SK-N-SH (cell line): ENCODE results near the gene CRLF1. TPM values are rescaled to one million over a fixed set of nuclear protein-coding genes. Genes with fewer than 3 reads are reported as not detected.

Experiments
- CTCF ChIA-PET: fragments of 300-600, 350-600 bp; formaldehyde crosslinking; extraction: SDS; loops from one replicate; lab custom pipeline; 2021; lab: Yijun Ruan, JAX
- POLR2A ChIA-PET: fragments of 350-600 bp; sonication (Branson Sonifier 250); formaldehyde crosslinking; extraction: SDS; loops from one replicate; lab custom pipeline; 2020; ENCODE audit warnings: antibody characterized with exemption, inconsistent platforms; lab: Yijun Ruan, JAX
- DNase-seq: peaks from one replicate; pipeline ENCODE4 v3.0.0; 2012
- H2AFZ ChIP-seq: fragments of 200-600 bp; sonication (generic); 2 replicates; pipeline ENCODE4 v1.8.1; 2016; ENCODE audit warnings: antibody characterized with exemption, mild to moderate bottlenecking, low read depth
- H3F3A ChIP-seq: fragments of 200-600 bp; sonication (generic); replicated peaks from 2 replicates; pipeline ENCODE3; 2016; ENCODE audit warnings: antibody characterized with exemption, mild to moderate bottlenecking; ENCODE audit not compliant: insufficient read depth
- H3K27ac ChIP-seq, 2 experiments: fragments of 200-500 bp in 1 of 2; fragments of 200-600 bp in 1 of 2; sonication (Bioruptor generic) in 1 of 2; sonication (generic), shearing (Covaris generic) in 1 of 2; 2 replicates each; pipeline versions ENCODE4 v1.5.1 to v1.6.1; 2014 to 2016; ENCODE audit warnings: low read depth in 2 of 2, inconsistent platforms in 1 of 2, low read length in 1 of 2, mild to moderate bottlenecking in 1 of 2, mixed read lengths in 1 of 2
- H3K27me3 ChIP-seq: fragments of 200-600 bp; sonication (generic), shearing (Covaris generic); 2 replicates; pipeline ENCODE4 v1.6.1; 2016; ENCODE audit warnings: mixed run types; ENCODE audit not compliant: insufficient read depth
- H3K36me3 ChIP-seq, 2 experiments: fragments of 200-500 bp in 1 of 2; fragments of 200-600 bp in 1 of 2; sonication (Bioruptor generic) in 1 of 2; sonication (generic) in 1 of 2; replicated peaks in 1 of 2; 2 replicates each; pipeline versions ENCODE3 to v1.5.1; 2014 to 2016; ENCODE audit warnings: low read length in 1 of 2, mild to moderate bottlenecking in 1 of 2; ENCODE audit not compliant: insufficient read depth in 2 of 2, control insufficient read depth in 1 of 2
- H3K4me1 ChIP-seq, 2 experiments: fragments of 200-500 bp in 1 of 2; fragments of 200-600 bp in 1 of 2; sonication (Bioruptor generic) in 1 of 2; sonication (generic), shearing (Covaris generic) in 1 of 2; 2 replicates each; pipeline versions ENCODE4 v1.5.1 to v1.6.1; 2014 to 2016; ENCODE audit warnings: low read depth in 1 of 2, low read length in 1 of 2, mixed run types in 1 of 2; ENCODE audit not compliant: insufficient read depth in 2 of 2, control insufficient read depth in 1 of 2
- H3K4me2 ChIP-seq: fragments of 200-600 bp; sonication (generic), shearing (Covaris generic); 2 replicates; pipeline ENCODE4 v1.6.1; 2017; ENCODE audit warnings: mixed run types
- H3K4me3 ChIP-seq, 2 experiments: fragments of 200-500 bp in 1 of 2; fragments of 200-600 bp in 1 of 2; sonication (Bioruptor generic) in 1 of 2; sonication (generic), shearing (Covaris generic) in 1 of 2; 2 replicates each; pipeline versions ENCODE4 v1.5.1 to v1.8.1; 2014 to 2016; ENCODE audit warnings: low read depth in 2 of 2, inconsistent platforms in 1 of 2, low read length in 1 of 2, mild to moderate bottlenecking in 1 of 2, mixed read lengths in 1 of 2, moderate library complexity in 1 of 2
- H3K79me2 ChIP-seq: fragments of 200-600 bp; sonication (generic); 2 replicates; pipeline ENCODE4 v1.8.1; 2017; ENCODE audit warnings: mild to moderate bottlenecking; ENCODE audit not compliant: insufficient read depth
- H3K9ac ChIP-seq: fragments of 200-600 bp; sonication (generic); 2 replicates; pipeline ENCODE4 v1.6.1; 2017; ENCODE audit warnings: mixed run types
- H3K9me2 ChIP-seq: fragments of 200-600 bp; sonication (generic); 2 replicates; pipeline ENCODE4 v1.6.1; 2017; ENCODE audit warnings: mixed run types
- H3K9me3 ChIP-seq: fragments of 200-600 bp; sonication (generic); 2 replicates; pipeline ENCODE4 v1.6.1; 2017; ENCODE audit warnings: mixed run types, mild to moderate bottlenecking, moderate library complexity
- H4K20me1 ChIP-seq: fragments of 200-600 bp; sonication (generic); 2 replicates; pipeline ENCODE4 v1.6.1; 2017; ENCODE audit warnings: mild to moderate bottlenecking, mixed run types; ENCODE audit not compliant: insufficient read depth
- FOXJ3 ChIP-seq: sonication (generic); formaldehyde crosslinking; IDR thresholded peaks from 2 replicates; pipeline ENCODE4 v1.5.1; 2020; ENCODE audit warnings: mild to moderate bottlenecking, missing genetic modification reagents
- MAX ChIP-seq: IDR thresholded peaks from 2 replicates; pipeline ENCODE4 v1.4.0; 2012; ENCODE audit warnings: low read depth
- MXI1 ChIP-seq: IDR thresholded peaks from 2 replicates; pipeline ENCODE4 v1.6.1; 2012; ENCODE audit warnings: mild to moderate bottlenecking, low read depth, low read length, improper control_type of control experiment
- RAD21 ChIP-seq: IDR thresholded peaks from 2 replicates; pipeline ENCODE4 v1.6.1; 2012; ENCODE audit warnings: mild to moderate bottlenecking, low read length
- RCOR1 ChIP-seq: fragments of 150-350 bp; IDR thresholded peaks from 2 replicates; pipeline ENCODE4 v1.6.1; 2017; ENCODE audit warnings: antibody characterized with exemption, low read length
- SIN3A ChIP-seq: IDR thresholded peaks from 2 replicates; pipeline ENCODE4 v1.6.1; 2012; ENCODE audit warnings: low read depth, mild to moderate bottlenecking, low read length, moderate library complexity, borderline replicate concordance
- SMC3 ChIP-seq: IDR thresholded peaks from 2 replicates; pipeline ENCODE4 v1.6.1; 2012; ENCODE audit warnings: low read depth, low read length, improper control_type of control experiment
- TCF12 ChIP-seq: IDR thresholded peaks from 2 replicates; pipeline ENCODE4 v1.4.0; 2012
- WGBS: methylation state at CpG from one replicate; pipeline ENCODE4 v1.1.6; 2017; ENCODE audit warnings: low lambda C conversion rate; 5-methylcytosine and 5-hydroxymethylcytosine counted together
- polyA plus RNA-seq, 3 experiments: library from polyadenylated mRNA; depleted of rRNA; stranded (reverse); fragments of >200 nt; gene quantifications; 2 replicates each; pipeline ENCODE4 v1.2.3, GENCODE V29; 2012
- TF ChIP-seq, protein P1 (sequence below): IDR thresholded peaks from 2 replicates; pipeline ENCODE4 v1.4.0; 2012; ENCODE audit warnings: low read depth, borderline replicate concordance
- TF ChIP-seq, protein P2 (sequence below): fragments of 200-600 bp; sonication (generic); IDR thresholded peaks from 2 replicates; pipeline ENCODE4 v1.6.1; 2017; ENCODE audit warnings: antibody characterized with exemption, mild to moderate bottlenecking, moderate library complexity
- TF ChIP-seq, protein P3 (sequence below): IDR thresholded peaks from 2 replicates; pipeline ENCODE4 v1.6.1; 2012; ENCODE audit warnings: mild to moderate bottlenecking, low read depth, low read length, moderate library complexity

The CRLF1 gene
- polyA plus RNA-seq, 1 of the 3 experiments (the other 2 are of a cell fraction): 0.71 TPM

GRCh38 chr19:18647807-18648206, 41.2 kb upstream of the CRLF1 start:
- Histone ChIP-seq H3K79me2 (peaks cover 19% of the 10 kb centered on the region; the same call in 1 of the 2 replicates), H3K4me3 (no peak overlapping the region), H3K9ac (no peak overlapping the region), H3K27me3 (no peaks in the 10 kb centered on the region), H3K4me1 (peaks cover 0 to 6% of the 10 kb centered on the region in 2 experiments; a peak in 1 of 4 replicates), H3K36me3 (no peaks in the 10 kb centered on the region), H4K20me1 (0 out of 2 replicates have a peak, but pooled peaks cover 3% of the 10 kb centered on the region), H2AFZ (no peak overlapping the region), H3K27ac (no peak overlapping the region), H3K4me2 (no peak overlapping the region), H3F3A (no peaks in the 10 kb centered on the region), H3K9me2 (no peaks in the 10 kb centered on the region), H3K9me3 (no peaks in the 10 kb centered on the region)
- ChIA-PET POLR2A (no interaction called here), CTCF (interaction anchor here (1.1 to 2.0 kb wide), 2 partner anchors 54 to 199 kb away, joined by 3 to 5 read pairs; no protein-coding TSS in a partner anchor)
- no peak for DNase-seq
- whole genome bisulfite sequencing: 96% methylated on average over 10 of the region's 10 CpGs
- TF ChIP-seq RCOR1 (no peak), RAD21 (no peak)

DNA sequence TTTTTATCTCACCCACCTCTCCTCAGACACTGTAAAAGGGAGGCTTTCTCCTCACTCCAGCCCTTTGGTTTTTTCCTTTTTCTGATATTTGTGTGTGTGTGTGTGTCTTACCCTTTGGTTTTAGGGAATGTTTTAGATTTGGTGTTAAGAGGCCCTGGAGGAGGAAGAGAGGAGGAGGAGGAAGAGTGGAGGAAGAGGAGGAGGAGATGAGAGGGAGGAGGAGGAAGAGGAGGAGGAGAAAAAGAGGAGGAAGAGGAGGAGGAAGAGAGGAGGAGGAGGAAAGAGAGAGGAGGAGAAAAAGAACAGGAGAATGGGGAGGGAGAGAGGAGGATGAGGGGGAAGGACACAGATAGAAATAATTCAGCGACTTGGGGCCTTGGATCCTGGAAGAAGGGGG, 40.8 kb upstream of the CRLF1 start:
- Histone ChIP-seq H3K9me2 (no peaks in the 10 kb centered on the region), H3K4me3 (no peak overlapping the region), H3K79me2 (peaks cover 19% of the 10 kb centered on the region; the same call in 1 of the 2 replicates), H4K20me1 (0 out of 2 replicates have a peak, but pooled peaks cover 3% of the 10 kb centered on the region), H3F3A (no peaks in the 10 kb centered on the region), H3K9ac (no peak overlapping the region), H3K4me2 (no peak overlapping the region), H3K9me3 (no peaks in the 10 kb centered on the region), H3K36me3 (no peaks in the 10 kb centered on the region), H2AFZ (no peak overlapping the region), H3K27me3 (no peaks in the 10 kb centered on the region), H3K27ac (no peak overlapping the region), H3K4me1 (peaks cover 0 to 6% of the 10 kb centered on the region in 2 experiments; a peak in 1 of 4 replicates)
- ChIA-PET POLR2A (no interaction called here), CTCF (interaction anchor here (1.1 to 2.0 kb wide), 2 partner anchors 53 to 200 kb away, joined by 3 to 5 read pairs; no protein-coding TSS in a partner anchor)
- DNase-seq: no peak
- 85% methylated on average over 1 of the region's 1 CpG for WGBS
- no peak for TF ChIP-seq MXI1
- no peak for TF ChIP-seq SMC3
- TF ChIP-seq, protein P1, sequence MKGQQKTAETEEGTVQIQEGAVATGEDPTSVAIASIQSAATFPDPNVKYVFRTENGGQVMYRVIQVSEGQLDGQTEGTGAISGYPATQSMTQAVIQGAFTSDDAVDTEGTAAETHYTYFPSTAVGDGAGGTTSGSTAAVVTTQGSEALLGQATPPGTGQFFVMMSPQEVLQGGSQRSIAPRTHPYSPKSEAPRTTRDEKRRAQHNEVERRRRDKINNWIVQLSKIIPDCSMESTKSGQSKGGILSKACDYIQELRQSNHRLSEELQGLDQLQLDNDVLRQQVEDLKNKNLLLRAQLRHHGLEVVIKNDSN: no peak
- TF ChIP-seq TCF12: no peak
- TF ChIP-seq FOXJ3 (CRISPR knock-in tag): no peak
- TF ChIP-seq, protein P2, sequence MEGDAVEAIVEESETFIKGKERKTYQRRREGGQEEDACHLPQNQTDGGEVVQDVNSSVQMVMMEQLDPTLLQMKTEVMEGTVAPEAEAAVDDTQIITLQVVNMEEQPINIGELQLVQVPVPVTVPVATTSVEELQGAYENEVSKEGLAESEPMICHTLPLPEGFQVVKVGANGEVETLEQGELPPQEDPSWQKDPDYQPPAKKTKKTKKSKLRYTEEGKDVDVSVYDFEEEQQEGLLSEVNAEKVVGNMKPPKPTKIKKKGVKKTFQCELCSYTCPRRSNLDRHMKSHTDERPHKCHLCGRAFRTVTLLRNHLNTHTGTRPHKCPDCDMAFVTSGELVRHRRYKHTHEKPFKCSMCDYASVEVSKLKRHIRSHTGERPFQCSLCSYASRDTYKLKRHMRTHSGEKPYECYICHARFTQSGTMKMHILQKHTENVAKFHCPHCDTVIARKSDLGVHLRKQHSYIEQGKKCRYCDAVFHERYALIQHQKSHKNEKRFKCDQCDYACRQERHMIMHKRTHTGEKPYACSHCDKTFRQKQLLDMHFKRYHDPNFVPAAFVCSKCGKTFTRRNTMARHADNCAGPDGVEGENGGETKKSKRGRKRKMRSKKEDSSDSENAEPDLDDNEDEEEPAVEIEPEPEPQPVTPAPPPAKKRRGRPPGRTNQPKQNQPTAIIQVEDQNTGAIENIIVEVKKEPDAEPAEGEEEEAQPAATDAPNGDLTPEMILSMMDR: no peak
- no peak for TF ChIP-seq RAD21
- no peak for TF ChIP-seq SIN3A
- TF ChIP-seq, protein P3, sequence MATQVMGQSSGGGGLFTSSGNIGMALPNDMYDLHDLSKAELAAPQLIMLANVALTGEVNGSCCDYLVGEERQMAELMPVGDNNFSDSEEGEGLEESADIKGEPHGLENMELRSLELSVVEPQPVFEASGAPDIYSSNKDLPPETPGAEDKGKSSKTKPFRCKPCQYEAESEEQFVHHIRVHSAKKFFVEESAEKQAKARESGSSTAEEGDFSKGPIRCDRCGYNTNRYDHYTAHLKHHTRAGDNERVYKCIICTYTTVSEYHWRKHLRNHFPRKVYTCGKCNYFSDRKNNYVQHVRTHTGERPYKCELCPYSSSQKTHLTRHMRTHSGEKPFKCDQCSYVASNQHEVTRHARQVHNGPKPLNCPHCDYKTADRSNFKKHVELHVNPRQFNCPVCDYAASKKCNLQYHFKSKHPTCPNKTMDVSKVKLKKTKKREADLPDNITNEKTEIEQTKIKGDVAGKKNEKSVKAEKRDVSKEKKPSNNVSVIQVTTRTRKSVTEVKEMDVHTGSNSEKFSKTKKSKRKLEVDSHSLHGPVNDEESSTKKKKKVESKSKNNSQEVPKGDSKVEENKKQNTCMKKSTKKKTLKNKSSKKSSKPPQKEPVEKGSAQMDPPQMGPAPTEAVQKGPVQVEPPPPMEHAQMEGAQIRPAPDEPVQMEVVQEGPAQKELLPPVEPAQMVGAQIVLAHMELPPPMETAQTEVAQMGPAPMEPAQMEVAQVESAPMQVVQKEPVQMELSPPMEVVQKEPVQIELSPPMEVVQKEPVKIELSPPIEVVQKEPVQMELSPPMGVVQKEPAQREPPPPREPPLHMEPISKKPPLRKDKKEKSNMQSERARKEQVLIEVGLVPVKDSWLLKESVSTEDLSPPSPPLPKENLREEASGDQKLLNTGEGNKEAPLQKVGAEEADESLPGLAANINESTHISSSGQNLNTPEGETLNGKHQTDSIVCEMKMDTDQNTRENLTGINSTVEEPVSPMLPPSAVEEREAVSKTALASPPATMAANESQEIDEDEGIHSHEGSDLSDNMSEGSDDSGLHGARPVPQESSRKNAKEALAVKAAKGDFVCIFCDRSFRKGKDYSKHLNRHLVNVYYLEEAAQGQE: no peak
- TF ChIP-seq MAX: no peak
